Sigmoid colon (tissue), 4 donors: ENCODE data around the gene MICAL2.

Source experiments
- POLR2A ChIP-seq, 2 donors: fragments of 450-650 bp; IDR thresholded peaks; one replicate each; pipeline ENCODE4 v1.6.1; 2016; ENCODE audit warnings: antibody characterized with exemption in 2 of 2, mild to moderate bottlenecking in 2 of 2, moderate library complexity in 2 of 2
- POLR2AphosphoS5 ChIP-seq, 4 donors: sonication (generic); formaldehyde crosslinking; IDR thresholded peaks; one replicate each; pipeline ENCODE4 v1.6.1; 2017; ENCODE audit warnings: antibody characterized with exemption in 4 of 4
- TF ChIP-seq, protein P1 (sequence below), 4 experiments: fragments of 450-650 bp in 3 of 4; fragments of 200-600 bp in 1 of 4; IDR thresholded peaks; one replicate each; pipeline ENCODE4 v1.5.1; 2016 to 2019; ENCODE audit warnings: antibody characterized with exemption in 4 of 4, mild to moderate bottlenecking in 3 of 4, moderate library complexity in 2 of 4

DNA sequence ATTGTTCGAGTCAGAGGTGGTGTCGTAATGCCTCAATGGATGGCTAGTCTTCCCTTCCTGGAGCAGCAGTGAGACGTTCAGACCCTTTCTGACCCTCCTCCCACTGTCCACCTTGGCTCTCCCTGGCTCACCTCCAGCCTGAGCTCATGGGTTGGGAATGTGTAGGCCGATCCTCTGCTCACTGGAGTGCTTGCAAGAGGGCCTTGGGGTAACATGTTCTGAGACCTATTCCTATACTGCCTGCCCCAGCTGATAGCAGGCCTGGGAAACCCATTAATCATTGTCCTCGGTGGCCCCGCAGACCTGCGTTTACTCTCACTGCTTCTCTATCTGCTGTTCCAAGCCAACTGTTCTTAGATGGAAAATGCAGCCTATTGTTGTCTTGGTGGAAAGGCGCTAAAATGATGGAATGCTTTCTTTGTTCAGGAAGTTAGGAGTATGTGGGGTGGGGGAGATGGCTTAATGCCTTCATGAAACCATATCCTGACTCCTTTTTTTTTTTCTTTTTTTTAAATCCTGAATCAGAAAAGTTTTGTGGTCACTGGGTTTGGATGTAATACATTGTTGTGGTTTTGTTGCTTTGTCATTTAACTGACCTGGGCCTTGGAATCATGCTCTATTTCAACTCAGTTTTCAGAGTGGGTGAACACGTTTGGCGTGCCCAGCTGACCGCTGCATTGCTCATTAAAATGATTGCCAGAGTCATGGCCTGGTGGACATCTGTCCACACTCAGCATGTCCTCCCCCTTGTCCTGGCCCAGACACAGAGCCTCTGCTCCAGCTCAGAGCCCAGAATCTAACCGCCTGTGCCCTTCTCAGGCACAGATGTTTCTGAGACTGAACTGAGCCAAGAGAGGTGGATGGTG, 72.5 kb downstream of the MICAL2 start:
- peak in 1 of 4 donors; percentile 4 for TF ChIP-seq POLR2AphosphoS5 (IDR thresholded peaks at IDR 0.05)
- TF ChIP-seq, protein P1, sequence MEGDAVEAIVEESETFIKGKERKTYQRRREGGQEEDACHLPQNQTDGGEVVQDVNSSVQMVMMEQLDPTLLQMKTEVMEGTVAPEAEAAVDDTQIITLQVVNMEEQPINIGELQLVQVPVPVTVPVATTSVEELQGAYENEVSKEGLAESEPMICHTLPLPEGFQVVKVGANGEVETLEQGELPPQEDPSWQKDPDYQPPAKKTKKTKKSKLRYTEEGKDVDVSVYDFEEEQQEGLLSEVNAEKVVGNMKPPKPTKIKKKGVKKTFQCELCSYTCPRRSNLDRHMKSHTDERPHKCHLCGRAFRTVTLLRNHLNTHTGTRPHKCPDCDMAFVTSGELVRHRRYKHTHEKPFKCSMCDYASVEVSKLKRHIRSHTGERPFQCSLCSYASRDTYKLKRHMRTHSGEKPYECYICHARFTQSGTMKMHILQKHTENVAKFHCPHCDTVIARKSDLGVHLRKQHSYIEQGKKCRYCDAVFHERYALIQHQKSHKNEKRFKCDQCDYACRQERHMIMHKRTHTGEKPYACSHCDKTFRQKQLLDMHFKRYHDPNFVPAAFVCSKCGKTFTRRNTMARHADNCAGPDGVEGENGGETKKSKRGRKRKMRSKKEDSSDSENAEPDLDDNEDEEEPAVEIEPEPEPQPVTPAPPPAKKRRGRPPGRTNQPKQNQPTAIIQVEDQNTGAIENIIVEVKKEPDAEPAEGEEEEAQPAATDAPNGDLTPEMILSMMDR (IDR thresholded peaks at IDR 0.05) = no peak
- no peak for TF ChIP-seq POLR2A (IDR thresholded peaks at IDR 0.05)
